ENCODE measurements around the gene KIF18A.
"Not testable (repeated sequence)": the region's sequence is repeated elsewhere in the genome, so short reads cannot be mapped to it uniquely, and the experiment has no call there.

KIF18A gene

GRCh38 chr11:28106353-28107043 is 1.5 kb downstream of the KIF18A start:
- no peak for DNase-seq

GRCh38 chr11:28105869-28106268 is 2.1 kb downstream of the KIF18A start:
- peak in 1 of 2 donors; percentile 22 for DNase-seq

- DNase-seq: no peak
These were observed 3.0 kb downstream of the KIF18A start for GRCh38 chr11:28104984-28105383.

DNA sequence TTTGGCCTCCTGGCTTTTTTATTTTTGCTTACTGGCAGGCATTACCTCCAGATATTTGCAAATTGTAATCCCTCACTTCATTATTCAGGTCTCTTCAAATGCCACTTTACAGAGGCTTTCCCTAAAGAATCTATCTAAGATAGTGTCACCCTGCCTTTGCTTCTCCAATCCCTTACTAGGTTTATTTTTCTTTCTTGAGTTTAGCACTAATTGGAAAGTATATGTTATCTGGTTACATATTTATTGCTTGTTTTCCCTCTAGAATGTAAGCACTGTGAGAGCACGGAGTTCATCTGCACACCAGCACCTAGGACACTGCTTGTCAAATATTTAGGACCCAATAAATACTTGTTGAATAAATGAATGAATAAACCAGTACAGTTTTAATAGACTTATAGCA is 3.5 kb downstream of the KIF18A start:
- no peak for DNase-seq

- DNase-seq: not testable (repeated sequence)
These were observed 5.7 kb downstream of the KIF18A start for GRCh38 chr11:28102300-28102699.

DNA sequence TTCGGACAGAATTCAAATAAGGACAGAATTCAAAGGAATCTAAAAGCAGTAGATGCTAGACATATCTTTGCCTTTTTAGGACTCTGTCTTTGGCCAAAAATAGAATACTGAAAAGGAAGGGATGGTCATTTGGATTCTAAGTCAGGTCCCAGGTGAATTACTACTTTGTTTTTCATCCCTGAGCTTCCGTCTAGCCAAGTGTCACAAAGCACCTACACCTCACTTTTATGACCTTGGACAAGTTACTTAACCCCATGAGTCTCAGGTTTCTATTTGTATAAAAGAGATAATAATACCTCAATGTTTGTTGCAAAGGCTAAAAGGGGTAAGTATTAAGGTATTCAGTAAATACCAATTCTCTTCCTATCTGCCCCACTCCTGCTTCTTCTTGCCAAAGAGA is 7.3 kb downstream of the KIF18A start:
- no peak for DNase-seq

DNA sequence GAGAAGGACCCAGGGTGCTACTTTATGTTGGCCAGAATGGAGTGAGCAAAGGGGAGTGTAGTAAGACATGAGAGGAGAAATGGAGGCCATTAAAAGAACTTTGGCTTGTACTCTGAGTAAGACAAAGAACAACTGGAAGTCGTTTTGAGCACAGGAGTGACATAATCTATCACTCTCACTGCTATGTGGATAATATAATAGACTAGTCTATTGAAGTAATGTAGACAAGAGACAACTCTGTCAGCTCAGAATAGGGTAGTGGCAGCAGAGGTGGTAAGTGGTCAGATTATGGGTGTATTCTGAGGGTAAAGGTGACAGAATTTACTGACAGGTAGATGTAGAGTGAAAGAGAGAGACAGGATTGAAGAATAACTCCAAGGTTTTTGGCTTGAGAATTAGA is 8.2 kb downstream of the KIF18A start:
- no peak for DNase-seq

- no peak for DNase-seq
These were observed 9.7 kb downstream of the KIF18A start for GRCh38 chr11:28098257-28098656.

DNA sequence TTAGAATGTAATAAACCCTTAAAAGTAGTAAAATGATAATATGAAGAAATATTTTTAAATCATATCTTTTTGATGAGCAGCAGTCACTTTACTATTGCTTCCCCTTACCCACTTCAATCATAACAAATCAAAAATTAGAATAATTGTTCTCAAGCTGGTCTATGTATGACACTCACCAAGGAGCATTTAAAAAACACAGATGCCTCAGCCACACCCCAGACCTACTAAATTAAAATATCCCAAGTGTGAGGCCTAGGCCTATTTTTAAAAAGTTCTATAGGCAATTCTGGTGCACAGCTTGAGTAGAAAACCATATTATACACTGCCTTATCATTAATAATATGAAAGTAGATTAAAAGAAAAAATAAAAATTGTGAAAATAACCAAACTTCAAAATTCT is 15.2 kb downstream of the KIF18A start:
- DNase-seq: no peak

- DNase-seq: no peak
These were observed 17.8 kb downstream of the KIF18A start for GRCh38 chr11:28090052-28090749.

- DNase-seq: no peak
These were observed 18.6 kb downstream of the KIF18A start for GRCh38 chr11:28089378-28089777.

DNA sequence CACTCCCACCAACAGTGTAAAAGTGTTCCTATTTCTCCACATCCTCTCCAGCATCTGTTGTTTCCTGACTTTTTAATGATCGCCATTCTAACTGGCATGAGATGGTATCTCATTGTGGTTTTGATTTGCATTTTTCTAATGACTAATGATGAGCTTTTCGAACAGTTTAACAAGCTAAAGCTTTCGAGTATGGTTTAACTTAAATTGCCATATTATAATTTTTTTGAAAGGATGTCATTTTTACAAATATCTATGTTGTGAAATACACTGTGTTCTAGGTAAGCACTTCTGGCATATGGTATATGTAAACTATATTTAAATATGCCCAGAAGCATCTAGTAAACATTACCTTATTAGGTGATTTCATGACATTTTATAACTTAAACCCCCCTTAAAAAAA is 20.3 kb downstream of the KIF18A start:
- not testable (repeated sequence) for DNase-seq

DNA sequence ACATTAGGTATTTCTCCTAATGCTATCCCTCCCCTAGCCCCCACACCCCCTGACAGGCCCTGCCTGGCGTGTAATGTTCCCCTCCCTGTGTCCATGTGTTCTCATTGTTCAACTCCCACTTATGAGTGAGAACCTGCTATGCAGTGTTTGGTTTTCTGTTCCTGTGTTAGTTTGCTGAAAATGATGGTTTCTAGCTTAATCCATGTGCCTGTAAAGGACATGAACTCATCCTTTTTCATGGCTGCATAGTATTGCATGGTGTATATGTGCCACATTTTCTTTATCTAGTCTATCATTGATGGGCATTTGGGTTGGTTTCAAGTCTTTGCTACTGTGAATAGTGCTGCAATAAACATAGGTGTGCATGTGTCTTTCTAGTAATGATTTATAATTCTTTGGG is 20.8 kb downstream of the KIF18A start:
- DNase-seq: not testable (repeated sequence)

- no peak for DNase-seq
These were observed 21.4 kb downstream of the KIF18A start for GRCh38 chr11:28086569-28086968.

GRCh38 chr11:28083118-28083517 is 24.8 kb downstream of the KIF18A start:
- no peak for DNase-seq

DNA sequence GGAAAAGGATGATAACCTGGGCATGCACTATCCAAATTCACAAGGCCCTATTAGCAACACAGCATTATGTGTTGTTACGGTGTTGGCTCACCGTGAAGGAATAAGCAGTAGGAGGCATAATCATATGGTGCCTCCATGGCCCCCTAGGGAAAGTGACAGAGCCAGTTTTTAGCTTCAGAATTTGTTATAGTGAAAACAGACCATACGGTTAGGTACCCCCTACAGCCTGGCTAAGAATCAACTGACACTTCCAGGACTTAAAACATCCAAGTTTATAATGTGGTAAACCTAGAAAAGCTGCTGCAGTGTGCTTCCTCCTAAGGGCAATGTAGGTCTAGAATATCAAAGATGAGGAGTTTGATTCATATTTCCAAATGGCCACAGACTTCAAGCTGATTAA is 30.4 kb downstream of the KIF18A start:
- no peak for DNase-seq

- no peak for DNase-seq
These were observed 35.6 kb downstream of the KIF18A start for GRCh38 chr11:28072321-28072720.

DNA sequence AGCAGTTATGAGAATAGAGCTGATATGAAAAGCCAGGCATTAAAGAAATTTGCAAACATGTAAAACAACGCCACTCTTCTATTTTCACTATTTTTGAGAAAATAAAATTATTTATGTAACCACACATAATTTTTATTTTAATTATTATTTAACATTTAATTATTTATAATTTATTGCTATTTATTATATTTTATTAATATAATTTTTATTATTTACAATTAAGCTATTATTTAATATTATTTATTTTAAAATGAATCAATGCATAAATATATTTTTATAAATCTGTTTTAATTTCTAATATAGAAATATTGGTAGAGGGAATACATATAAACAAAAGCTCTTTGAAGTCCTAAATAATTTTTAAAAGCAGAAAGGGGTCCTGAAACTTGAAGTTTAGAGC is 36.7 kb downstream of the KIF18A start:
- DNase-seq: no peak

DNA sequence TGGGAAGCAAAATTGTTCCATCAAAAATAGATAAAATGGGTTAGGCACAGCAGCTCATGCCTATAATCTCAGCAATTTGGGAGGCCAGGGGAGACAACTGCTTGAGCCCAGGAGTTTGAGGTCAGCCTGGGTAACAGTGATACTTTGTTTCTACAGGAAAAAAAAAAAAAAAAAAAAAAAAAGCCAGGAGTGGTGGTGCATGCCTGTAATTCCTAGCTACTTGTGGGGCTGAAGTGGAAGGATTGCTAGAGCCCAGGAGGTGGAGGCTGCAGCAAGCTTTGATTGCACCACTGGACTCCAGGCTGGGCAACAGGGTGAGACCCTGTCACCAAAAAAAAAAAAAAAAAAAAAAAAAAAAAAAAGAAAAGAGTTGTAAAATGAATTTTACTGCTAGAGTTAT is 49.6 kb downstream of the KIF18A start:
- no peak for DNase-seq

- no peak for DNase-seq
These were observed 53.1 kb downstream of the KIF18A start for GRCh38 chr11:28054821-28055220.

DNA sequence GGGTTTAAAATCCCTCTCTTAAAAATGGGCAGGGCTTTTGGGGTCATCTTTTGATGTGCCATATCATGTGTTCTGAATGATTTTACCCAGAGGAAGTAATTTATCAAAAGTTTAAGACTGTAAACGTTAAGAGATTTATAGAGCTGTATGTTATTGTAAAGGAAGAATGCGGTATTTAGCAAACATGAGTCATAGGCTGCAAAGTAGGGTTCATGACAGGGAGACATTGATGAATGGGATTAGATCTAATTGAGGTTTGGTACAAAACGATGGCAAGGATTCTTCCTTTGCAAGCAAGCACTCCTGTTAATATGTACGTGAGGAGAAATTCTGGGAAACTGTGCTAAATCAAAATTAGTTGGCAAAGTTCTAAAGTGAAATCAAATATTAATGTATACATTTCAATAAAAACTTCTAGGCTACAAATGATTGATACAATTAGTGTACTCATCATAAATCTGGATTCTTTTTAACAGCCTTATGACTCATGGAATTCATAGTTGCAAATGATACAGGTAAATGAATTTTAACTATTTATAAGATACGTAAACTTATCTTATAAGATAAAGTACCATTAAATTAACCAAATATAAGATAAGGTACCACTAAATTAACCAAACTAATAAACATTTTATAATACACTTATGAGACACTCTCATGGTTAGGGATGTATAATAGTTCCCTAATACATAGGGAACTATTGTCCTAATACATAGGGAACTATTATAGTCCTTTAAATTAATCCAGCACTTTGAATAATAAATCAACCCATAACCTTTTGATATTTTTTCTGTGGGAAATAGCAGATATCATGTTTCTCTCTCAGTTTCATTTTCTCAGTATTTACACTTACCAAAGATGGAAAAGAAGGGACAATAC is 58.4 kb downstream of the KIF18A start:
- DNase-seq: no peak

GRCh38 chr11:28048812-28049211 is 59.1 kb downstream of the KIF18A start:
- no peak for DNase-seq

DNA sequence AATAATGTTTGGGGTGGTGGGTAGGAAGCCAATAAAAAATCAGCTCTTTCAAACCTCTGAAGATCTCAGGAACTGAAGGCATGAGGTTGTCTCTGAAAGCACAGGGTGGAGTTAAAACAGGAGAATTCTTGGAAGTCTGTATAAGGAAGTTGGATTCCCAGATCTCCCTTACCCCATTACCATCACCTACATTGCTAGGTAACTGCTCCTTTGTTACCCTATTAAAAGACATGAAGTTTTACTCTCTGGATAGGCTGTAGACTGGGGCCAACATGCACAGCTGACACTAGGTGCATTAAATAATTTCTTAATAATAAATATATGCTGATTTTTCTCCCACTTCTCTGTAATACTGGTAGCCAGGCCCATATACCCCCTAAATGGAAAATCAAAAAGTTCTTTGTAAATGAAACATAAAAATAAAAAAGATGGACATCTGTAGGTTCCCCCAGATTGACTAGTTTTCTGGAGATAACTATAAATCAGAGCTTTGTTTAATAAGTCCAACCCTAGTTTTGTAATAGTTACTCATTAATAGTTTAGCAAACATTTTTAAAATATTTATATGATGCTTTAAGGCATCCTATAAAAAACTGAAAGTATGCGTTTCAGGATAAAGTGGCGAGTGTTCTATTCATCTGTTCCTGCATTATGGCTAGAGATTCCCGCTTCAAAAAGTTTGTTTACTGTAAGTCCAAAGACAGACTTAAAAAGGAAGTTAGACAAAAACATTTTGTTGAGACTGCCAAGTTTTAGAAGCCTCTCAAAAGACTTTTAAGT is 63.8 kb downstream of the KIF18A start:
- no peak for DNase-seq
